Heart left ventricle (tissue), 13 donors: Measurements from ENCODE around the gene IL25.
"Not testable (repeated sequence)": the region's sequence is repeated elsewhere in the genome, so short reads cannot be mapped to it uniquely, and the experiment has no call there.

Experiments used
- CTCF ChIP-seq, 12 donors: fragments of 200-600 bp; sonication (generic) in 4 of 12; IDR thresholded peaks; one replicate each; pipeline versions ENCODE4 v1.5.0 to v1.8.0; 2018 to 2022; ENCODE audit warnings: antibody characterized with exemption in 12 of 12, mild to moderate bottlenecking in 5 of 12
- POLR2A ChIP-seq, 2 donors: fragments of 450-650 bp; IDR thresholded peaks; one replicate each; pipeline ENCODE4 v1.6.1; 2017; ENCODE audit warnings: antibody characterized with exemption in 2 of 2, mild to moderate bottlenecking in 2 of 2, moderate library complexity in 2 of 2
- donor health status: ischemic (EF 13 %, LVEDD 7.1; RV severe dilation, severe dysfunction).
- donor health status: DM: no; HTN: yes; CAD: no.
- donor health status: DM: no; HTN: no; CAD: no.
- donor health status: ischemic (EF 25% LVEDD 6.9; RV normal size, moderate dysfunction).
- donor health status: ischemic (EF 25% LVEDD 5.7; RV mildly dilated, moderate dysfunction).
- donor health status: ischemic (EF 35%, LVEDD 5.7; RV mildly dilated, moderate dysfunction).
- donor health status: nonischemic (EF 11% LVEDD 7.7; RV severe dilation, severe dysfunction).
- donor health status: DM: yes; HTN: yes; CAD: no.
- donor health status: PGD.
- donor health status: ischemic (EF 29% LVEDD 5.4; RV normal size, mild dysfunction).
- donor health status: nonischemic (EF 23%, LVEDD 6.1; RV moderate dilation, normal function).

- TF ChIP-seq POLR2A, CTCF (IDR thresholded peaks at IDR 0.05): not testable (repeated sequence)
Observed at GRCh38 chr14:23386266-23386657, 13.7 kb downstream of the IL25 start.
